Measurements from ENCODE around the gene CHD1. TPM values are rescaled to one million over a fixed set of nuclear protein-coding genes. Genes with fewer than 3 reads are reported as not detected.
"Not testable (repeated sequence)": the region's sequence is repeated elsewhere in the genome, so short reads cannot be mapped to it uniquely, and the experiment has no call there.

The CHD1 gene
- total RNA-seq, result 32.6 TPM

DNA sequence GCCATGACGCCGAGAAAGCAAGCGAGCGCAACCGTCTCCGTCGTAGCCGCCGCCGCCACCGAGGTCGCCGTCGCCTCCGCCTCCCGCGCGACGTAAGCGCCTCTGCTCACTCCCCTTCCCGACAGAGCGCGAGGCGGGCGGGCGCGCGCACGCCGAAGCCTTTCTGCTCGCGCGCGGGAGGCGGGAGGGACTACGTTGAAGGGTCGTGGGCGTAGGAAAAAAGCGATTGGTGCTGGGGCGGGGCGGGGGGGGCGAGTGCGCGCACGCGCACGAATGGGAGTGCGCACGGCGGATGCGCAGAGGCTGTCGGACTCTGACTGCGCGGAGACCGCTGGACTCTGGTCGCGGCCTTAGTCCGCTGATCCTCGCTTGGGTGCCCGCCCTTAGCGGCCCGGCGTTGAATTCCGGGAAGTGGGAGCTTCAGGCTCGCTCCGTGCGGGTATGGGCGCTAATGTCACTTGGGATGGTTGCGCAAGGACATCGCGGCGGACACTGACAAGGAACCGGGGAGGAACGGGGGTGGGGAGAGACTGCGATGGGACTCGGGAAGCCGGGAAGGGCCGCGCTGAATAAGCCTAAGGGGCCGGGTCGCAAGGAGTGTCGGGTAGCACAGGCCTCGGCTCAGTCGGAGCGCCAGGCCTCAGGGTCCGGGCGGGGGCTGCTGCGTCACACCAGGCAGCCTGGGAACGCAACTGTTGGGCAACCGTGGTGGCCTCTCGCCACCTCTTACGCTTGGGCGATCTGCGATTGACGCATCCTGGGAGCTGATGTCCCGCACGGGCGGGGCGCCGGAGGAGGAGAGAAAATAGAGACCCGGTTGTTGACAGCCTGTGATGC is at the start of gene CHD1:
Gene CHD1 (minus strand): TSS at position 135 of the 837 bp plus-strand sequence. CDS start 2,621 bp downstream, outside the sequence.
- DNase-seq (ENCODE audit: low read depth in 2 of 3, low spot score in 2 of 3), result peak; percentile 97 to 98 (median 97)

DNA sequence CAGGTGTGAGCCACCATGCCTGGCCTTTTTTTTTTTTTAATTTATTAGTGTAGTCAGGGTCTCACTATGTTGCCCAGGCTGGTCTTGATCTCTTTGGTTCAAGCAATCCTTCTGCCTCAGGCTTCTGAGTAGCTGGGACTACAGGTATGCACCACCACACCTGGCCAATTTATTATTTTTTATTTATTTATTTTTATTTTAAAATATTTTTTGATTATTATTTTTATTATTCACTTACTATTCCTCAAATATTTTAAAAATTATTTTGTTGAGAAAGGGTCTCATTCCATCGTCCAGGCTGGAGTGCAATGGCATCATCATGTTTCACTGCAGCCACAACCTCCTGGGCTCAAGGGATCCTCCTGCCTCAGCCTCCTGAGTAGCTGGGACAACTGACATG is 49.7 kb upstream of the CHD1 start:
- no peak for DNase-seq (ENCODE audit: low read depth in 2 of 3, low spot score in 2 of 3)

DNA sequence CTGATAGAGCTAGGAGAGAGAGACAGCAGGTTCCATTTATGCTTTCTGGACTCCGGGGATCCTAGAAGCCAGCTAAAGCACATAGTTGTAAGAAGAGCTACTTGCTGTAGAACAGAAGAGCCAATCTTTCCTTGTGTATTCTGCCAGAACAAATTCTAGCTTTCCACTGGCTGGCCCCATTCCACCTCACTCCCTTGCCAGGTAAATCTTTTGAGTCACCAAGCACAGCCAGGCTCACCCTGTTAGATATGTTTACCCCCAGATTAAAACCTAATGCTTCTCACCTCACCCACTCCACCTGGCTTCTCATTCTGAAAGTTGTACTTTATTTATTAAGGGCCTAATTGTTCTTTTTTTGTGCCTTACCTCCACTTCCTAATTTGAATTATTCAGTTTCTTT is 48.9 kb upstream of the CHD1 start:
- no peak for DNase-seq (ENCODE audit: low read depth in 2 of 3, low spot score in 2 of 3)

DNA sequence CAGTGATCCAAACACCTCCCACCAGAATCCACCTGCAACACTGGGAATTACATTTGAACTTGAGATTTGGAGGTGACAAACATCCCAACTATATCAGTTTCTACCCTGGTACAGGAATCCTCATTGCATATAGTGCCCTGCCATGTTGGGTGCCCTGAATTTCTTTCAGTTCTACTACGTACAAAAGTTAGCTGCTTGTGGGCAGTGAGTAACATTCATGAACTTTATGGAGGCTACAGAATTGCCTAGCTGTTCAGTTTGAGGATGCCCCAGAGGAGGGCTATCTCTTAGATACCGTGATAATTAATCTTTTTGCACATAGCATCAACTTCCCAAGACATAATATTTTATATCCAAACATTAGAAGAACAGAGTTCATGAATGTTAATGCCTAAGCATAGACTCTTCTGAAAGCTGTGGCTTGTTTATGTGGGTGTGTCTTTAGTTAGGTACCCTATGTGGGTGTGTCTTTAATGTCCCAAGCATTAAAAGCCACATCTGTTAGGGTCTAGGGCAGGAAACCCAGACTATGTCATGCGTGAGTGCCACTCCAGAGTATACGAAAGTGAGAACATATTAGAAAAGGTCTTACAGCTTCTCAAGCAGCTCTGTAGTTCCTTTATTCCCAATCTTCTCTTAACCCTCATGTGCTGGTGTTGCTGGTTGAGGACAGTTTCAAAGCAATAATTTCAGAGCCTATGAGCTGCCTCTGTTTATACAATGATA is 47.0 kb upstream of the CHD1 start:
- DNase-seq (ENCODE audit: low read depth in 2 of 3, low spot score in 2 of 3), result no peak

DNA sequence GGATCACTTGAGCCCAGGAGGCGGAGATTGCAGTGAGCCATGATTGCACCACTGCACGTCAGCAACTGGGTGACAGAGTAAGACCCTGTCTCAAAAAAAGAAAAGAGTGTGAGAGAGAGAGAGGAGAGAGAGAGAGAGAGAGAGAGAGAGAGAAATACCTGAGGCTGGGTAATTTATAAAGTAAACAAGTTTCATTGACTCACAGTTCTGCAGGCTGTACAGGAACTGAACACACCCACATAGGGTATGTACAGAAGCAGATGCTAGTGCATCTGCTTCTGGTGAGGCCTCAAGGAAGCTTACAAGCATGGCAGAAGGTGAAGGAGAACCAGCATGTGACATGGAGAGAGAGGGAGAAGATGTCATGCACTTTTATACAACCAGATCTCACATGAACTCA is 46.4 kb upstream of the CHD1 start:
- DNase-seq (ENCODE audit: low read depth in 2 of 3, low spot score in 2 of 3), result no peak

DNA sequence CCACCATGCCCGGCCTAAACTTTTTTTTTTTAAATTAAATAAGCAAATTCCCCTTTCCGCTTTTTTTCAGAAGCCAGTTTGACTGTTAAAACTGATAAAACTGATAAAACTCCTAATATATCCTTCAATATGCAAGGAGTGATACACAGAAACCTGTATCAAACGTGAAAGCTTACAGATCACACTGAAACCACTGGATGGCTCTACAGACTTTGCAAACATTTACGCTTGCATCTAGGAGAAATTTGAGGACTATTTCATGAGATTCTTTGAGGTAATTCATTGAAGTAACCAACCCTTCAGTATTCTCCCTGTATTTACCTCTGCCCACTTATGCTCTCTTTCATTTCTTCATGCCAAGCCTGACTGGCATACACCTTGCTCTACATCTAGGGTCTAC is 40.6 kb upstream of the CHD1 start:
- no peak for DNase-seq (ENCODE audit: low read depth in 2 of 3, low spot score in 2 of 3)

DNA sequence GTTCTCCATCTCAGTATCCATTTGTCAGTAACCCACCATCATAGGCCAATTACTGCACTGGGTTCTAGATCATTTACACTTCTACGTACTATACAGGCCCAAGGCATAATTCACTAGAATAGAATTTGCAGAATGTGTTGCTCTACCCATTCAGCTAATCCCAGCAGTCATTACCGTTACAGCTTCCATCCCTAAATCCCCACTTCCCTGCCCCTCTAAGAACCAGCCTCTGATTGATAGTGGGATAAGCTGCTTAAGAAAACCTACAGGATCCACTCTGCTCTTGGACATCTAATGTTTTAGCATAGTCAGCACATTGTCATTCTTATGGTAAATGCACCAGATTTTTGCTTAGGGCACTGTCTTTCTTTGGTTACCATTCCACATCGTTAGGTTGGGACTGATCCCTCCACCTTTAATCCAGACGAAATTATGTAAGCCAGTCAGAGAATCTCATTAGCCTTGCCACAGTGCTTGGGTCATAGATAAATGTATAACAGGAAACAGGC is 39.3 kb upstream of the CHD1 start:
- DNase-seq (ENCODE audit: low read depth in 2 of 3, low spot score in 2 of 3), result no peak

DNA sequence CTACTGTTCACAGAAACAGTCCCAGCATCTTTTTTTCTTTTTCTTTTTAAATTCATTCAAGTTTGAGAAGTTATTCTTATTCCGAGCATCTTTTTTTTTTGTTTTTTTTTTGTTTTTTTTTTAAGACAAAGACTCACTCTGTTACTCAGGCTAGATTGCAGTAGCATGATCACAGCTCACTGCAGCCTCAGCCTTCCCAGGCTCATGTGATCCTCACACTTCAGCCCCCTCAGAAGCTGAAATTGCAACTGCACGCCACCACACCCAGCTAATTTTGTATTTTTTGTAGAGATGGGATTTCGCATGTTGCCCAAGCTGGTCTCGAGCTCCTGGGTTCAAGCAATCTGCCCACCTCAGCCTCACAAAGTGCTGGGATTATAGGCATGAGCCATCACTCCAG is 36.4 kb upstream of the CHD1 start:
- DNase-seq (ENCODE audit: low read depth in 2 of 3, low spot score in 2 of 3), result no peak

DNA sequence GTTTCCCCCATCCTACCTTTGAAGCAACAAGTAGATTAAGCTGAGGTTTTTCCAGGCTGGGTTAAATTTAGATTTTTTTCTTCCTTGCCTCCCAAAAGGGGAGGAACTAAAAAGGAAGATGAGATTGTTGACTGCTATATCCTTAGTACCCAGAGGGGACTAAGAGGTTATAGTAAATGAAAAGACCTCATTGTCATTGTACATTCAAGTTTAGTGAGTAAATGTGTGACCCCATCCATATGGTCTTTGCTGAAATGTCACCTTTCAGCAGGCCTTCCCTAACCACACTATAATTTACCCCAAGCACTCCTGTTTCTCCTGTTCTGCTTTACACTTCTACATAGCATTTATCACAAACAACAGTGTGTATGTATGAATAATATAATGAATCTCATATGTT is 35.8 kb upstream of the CHD1 start:
- DNase-seq (ENCODE audit: low read depth in 2 of 3, low spot score in 2 of 3), result no peak

DNA sequence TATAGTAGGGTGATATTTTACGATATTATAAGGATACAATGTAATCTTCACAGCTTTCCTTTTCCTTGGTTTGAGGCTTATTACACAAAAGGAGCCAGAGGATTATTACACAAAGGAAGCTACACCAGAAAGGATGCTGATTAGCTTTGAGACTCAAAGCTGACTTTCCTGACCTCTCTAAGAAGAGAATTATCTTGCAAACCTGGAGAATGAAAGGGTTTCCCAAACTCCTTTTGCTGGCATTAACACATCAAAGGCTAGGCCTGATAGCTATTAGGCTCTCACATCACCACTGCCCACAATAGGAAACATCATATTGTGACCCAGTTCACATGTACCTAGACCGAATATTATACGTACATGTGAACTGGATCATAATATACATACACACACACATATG is 34.2 kb upstream of the CHD1 start:
- DNase-seq (ENCODE audit: low read depth in 2 of 3, low spot score in 2 of 3), result no peak

DNA sequence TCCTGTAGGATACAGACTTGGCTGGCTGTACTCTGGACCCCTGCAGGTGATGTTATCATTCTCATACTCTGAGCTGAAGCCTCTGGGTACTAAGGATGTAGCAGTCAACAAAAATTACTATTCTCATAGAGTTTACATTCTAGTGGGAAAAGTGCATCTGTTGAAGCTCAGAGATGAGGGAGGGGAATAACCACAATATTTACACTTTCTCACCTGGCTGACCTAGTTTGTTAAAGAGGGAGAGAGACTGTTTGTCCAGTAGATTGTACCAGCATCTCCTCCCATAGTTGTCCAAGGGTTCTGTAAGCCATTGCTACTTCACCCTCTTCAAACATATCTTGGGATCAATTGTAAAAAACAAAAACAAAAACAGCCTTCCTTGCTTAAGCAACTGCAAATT is 33.8 kb upstream of the CHD1 start:
- no peak for DNase-seq (ENCODE audit: low read depth in 2 of 3, low spot score in 2 of 3)

DNA sequence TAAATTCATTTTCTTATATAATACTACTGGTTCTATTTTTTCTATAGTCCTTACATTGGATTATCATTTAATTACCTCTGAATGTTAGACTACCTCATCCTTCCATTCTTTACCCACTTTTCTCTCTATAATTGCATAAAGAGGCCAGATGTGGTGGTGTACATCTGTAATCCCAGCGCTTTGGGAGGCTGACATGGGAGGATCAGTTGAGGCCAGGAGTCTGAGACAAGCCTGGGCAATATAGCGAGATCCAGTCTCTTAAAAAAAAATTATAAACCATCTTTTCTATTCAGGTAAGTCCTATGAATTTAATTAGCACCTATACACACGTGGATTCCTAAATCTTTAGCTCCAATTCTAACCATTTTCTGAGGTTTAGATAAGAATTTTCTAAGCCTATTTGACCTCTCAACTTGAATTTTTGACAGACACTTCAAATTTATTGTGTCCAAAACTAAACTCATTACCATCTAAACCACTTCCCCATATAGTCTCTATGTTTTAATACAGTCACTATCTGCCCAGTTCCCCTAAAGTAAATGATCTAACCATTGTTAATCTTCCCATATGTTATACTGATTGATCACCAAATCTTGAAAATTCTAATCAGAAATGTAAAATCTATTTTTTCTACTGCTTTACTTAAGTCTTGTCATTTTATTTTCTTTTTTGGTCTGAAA is 33.0 kb upstream of the CHD1 start:
- no peak for DNase-seq (ENCODE audit: low read depth in 2 of 3, low spot score in 2 of 3)

DNA sequence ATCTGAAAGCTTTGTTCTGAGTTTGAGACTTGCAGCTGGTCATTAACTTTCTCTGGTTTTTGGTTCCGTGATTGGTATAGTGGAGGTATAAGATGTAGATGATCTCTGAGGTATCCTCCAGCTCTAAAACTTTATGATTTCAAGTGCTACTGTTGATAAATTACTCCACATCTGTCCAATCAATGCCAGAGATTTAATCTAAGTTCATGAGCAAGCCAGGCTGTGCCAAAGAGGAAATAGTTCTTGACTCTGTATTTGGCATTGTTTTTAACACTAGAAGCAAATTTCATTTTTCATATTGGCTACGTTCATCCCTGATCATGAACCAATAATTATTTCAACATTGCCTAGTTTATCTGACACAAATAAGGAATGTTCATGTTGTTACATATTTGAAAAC is 28.5 kb upstream of the CHD1 start:
- no peak for DNase-seq (ENCODE audit: low read depth in 2 of 3, low spot score in 2 of 3)

DNA sequence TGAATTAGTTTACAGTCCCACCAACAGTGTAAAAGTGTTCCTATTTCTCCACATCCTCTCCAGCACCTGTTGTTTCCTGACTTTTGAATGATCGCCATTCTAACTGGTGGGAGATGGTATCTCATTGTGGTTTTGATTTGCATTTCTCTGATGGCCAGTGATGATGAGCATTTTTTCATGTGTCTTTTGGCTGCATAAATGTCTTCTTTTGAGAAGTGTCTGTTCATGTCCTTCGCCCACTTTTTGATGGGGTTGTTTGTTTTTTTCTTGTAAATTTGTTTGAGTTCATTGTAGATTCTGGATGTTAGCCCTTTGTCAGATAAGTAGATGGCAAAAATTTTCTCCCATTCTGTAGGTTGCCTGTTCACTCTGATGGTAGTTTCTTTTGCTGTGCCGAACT is 27.1 kb upstream of the CHD1 start:
- not testable (repeated sequence) for DNase-seq (ENCODE audit: low read depth in 2 of 3, low spot score in 2 of 3)

DNA sequence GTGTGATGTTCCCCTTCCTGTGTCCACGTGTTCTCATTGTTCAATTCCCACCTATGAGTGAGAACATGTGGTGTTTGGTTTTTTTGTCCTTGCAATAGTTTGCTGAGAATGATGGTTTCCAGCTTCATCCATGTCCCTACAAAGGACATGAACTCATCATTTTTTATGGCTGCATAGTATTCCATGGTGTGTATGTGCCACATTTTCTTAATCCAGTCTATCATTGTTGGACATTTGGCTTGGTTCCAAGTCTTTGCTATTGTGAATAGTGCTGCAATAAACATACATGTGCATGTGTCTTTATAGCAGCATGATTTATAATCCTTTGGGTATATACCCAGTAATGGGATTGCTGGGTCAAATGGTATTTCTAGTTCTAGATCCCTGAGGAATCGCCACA is 26.7 kb upstream of the CHD1 start:
- not testable (repeated sequence) for DNase-seq (ENCODE audit: low read depth in 2 of 3, low spot score in 2 of 3)

DNA sequence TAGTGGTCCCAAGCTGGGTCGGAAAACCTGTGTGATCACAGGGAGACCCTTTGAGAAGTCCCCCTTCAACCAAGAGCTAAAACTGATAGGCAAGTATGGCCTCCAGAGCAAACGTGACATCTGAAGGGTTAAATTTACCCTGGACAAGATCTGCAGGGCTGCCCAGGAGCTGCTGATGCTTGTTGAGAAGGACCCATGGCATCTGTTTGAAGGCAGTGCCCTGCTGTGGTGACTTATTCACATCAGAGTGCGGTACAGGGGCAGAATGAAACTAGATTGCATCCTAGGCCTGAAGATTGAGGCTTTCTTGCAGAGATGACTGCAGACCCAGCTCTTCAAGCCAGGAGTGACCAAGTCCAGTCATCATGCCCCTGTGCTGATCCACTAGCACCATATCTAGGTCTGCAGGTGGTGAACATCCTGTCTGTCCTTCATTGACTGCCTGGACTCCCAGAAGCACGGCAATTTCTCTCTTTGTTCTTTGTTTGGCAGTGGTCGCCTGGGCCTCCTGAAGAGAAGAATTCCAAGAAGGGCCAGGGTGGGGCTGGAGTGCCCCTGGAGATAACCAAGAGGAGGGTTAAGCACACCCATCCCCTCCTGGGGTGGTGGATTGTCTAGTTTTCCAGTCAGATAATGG is 25.7 kb upstream of the CHD1 start:
- no peak for DNase-seq (ENCODE audit: low read depth in 2 of 3, low spot score in 2 of 3)

DNA sequence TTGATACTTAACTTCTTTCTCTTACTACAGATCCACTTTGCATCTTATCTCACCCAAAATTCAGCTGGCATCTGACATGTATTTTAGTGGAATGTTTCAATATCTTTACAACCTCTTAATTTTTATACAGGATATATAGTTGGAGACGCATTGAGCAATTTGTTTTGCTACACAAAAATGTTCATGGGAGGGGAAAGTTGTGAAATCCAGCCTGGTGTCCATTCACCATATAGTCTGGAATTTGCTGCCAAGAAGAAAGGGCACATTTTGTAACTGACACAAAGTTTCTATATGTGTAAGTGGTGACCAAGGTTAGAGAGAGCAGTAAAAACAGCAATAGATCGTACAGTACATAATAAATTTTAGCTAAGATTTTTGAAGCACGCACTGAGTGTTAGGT is 14.0 kb upstream of the CHD1 start:
- DNase-seq (ENCODE audit: low read depth in 2 of 3, low spot score in 2 of 3), result no peak

DNA sequence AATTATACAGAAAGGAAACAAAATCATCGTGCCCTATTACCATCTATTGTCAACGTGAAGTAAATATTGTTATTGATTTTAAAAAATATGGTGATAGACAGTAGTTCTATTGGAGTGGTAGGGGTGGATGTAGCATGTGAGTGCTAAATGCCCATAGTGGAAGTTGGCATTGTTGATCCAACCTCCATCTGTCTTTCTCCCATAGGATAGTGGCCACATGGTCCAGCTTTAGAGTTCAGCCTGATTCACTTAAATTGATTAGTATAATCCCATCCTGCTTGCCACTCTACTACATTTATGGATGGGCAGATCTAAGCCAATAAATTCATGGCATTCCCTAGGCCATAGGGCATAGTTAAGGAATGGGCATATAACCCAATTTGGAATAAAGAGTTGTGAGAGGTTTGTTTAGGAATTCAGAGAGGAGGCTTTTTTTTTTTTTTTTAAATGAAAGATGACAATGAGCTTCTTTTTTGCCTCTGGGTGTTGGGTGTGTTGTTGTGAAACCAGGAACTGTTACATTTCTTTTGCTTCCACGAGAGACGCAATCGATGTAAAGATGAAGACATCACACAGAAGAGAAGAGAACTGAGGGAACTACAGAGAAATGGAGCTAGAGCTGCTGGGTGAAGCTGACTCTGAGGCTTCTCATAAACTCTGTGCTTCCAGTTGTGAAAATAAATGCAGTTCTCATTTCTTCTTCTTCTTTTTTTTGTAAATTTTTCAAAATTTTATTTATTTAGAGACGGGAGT is 12.5 kb upstream of the CHD1 start:
- DNase-seq (ENCODE audit: low read depth in 2 of 3, low spot score in 2 of 3), result no peak

DNA sequence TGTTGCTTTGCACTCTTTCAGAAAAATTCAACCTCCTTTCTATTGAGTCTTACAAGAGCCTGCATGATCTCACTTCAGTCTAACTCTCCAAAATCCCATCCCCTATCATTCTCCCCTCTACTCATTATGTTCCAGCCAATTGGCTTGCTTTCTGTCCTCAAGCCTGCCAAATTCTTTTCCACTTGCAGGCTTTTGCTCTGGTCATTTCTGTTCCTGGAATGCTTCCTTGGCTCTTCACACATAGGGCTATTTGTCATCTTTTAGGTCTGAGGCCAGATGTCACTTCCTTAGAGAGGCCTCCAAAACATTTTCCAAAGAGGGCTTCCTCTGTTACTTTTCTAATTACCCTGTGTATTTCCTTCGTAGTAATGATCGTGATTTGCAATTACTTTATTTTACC is 11.8 kb upstream of the CHD1 start:
- no peak for DNase-seq (ENCODE audit: low read depth in 2 of 3, low spot score in 2 of 3)

DNA sequence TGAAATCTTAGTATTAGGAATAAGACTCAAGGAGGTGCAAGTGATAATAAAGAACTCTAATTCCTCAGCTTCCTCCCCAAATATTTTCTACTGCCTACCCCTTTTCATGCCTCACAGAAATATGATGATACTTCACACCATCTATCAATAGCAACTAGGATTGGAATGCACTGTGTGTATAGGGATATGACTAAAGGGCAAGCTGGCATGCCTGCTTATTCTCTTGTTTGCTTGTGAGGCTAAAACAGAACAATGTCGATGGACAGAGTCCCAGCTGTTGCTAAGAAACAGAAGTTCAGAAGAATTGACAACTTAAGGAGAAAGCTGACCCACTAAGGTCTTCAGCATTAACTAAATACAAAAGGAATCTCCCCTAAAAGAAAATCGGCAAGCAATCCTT is 9.7 kb upstream of the CHD1 start:
- DNase-seq (ENCODE audit: low read depth in 2 of 3, low spot score in 2 of 3), result no peak

Measured in hematopoietic multipotent progenitor cell (in vitro differentiated cells).